ENCODE results near the gene ZSWIM6. TPM values are rescaled to one million over a fixed set of nuclear protein-coding genes. Genes with fewer than 3 reads are reported as not detected.
A peak's percentile ranks its signal among the peaks of the same experiment; 100 is the strongest.

The ZSWIM6 gene
- total RNA-seq, 1 donor from 2014 or later, result 5.7 TPM

GRCh38 chr5:61353293-61353692 lies 21.2 kb downstream of the ZSWIM6 start:
- peaks cover 55% of the 10 kb centered on the region for H3K4me1 ChIP-seq
- no peaks in the 10 kb centered on the region for H3K27me3 ChIP-seq (ENCODE audit: low read depth)
- H3K36me3 ChIP-seq, result no peaks in the 10 kb centered on the region
- peak overlapping the region; percentile 25 for H3K27ac ChIP-seq (replicated peaks)
- H3K4me3 ChIP-seq, result no peak overlapping the region
- no peak for DNase-seq
- intact Hi-C loops (cut with micrococcal nuclease), result no loop called here
- H3K9me3 ChIP-seq (replicated peaks), result peaks cover 12% of the 10 kb centered on the region
- no peak for TF ChIP-seq CTCF (IDR thresholded peaks at IDR 0.05; ENCODE audit: borderline replicate concordance)

GRCh38 chr5:61354199-61354598 lies 22.1 kb downstream of the ZSWIM6 start:
- H3K9me3 ChIP-seq (replicated peaks), result peaks cover 12% of the 10 kb centered on the region
- no peak overlapping the region for H3K4me3 ChIP-seq

GRCh38 chr5:61357745-61358144 lies 25.7 kb downstream of the ZSWIM6 start:
- H3K4me3 ChIP-seq, result no peak overlapping the region
- H3K27me3 ChIP-seq (ENCODE audit: low read depth), result no peaks in the 10 kb centered on the region
- H3K9me3 ChIP-seq (replicated peaks), result peaks cover 12% of the 10 kb centered on the region
- peaks cover 52% of the 10 kb centered on the region for H3K4me1 ChIP-seq
- DNase-seq, result no peak
- intact Hi-C loops (cut with micrococcal nuclease), result no loop called here
- TF ChIP-seq CTCF (IDR thresholded peaks at IDR 0.05; ENCODE audit: borderline replicate concordance), result peak; percentile 19
- no peaks in the 10 kb centered on the region for H3K36me3 ChIP-seq
- no peak overlapping the region for H3K27ac ChIP-seq (replicated peaks)

More at GRCh38 chr5:61354199-61354598, 22.1 kb downstream of the ZSWIM6 start:
- Histone ChIP-seq H3K27ac (replicated peaks) (no peak overlapping the region), H3K36me3 (no peaks in the 10 kb centered on the region), H3K4me1 (peaks cover 54% of the 10 kb centered on the region), H3K27me3 (ENCODE audit: low read depth) (no peaks in the 10 kb centered on the region)
- no peak for TF ChIP-seq CTCF (IDR thresholded peaks at IDR 0.05; ENCODE audit: borderline replicate concordance)
- intact Hi-C loops (cut with micrococcal nuclease), result no loop called here
- DNase-seq, result no peak

- Histone ChIP-seq H3K4me1 (peaks cover 42% of the 10 kb centered on the region), H3K27ac (replicated peaks) (no peak overlapping the region), H3K36me3 (no peaks in the 10 kb centered on the region), H3K27me3 (ENCODE audit: low read depth) (no peaks in the 10 kb centered on the region), H3K4me3 (no peak overlapping the region), H3K9me3 (replicated peaks) (peaks cover under 1% of the 10 kb centered on the region)
- intact Hi-C loops (cut with micrococcal nuclease), result no loop called here
- DNase-seq, result no peak
- peak; percentile 18 for TF ChIP-seq CTCF (IDR thresholded peaks at IDR 0.05; ENCODE audit: borderline replicate concordance)
Observed at GRCh38 chr5:61362796-61363368, 30.8 kb downstream of the ZSWIM6 start.

GRCh38 chr5:61363401-61364114 lies 31.5 kb downstream of the ZSWIM6 start:
- TF ChIP-seq CTCF (IDR thresholded peaks at IDR 0.05; ENCODE audit: borderline replicate concordance), result no peak
- H3K4me1 ChIP-seq, result peaks cover 42% of the 10 kb centered on the region
- no peaks in the 10 kb centered on the region for H3K36me3 ChIP-seq
- H3K27ac ChIP-seq (replicated peaks), result no peak overlapping the region
- no peak for DNase-seq
- intact Hi-C loops (cut with micrococcal nuclease), result no loop called here
- H3K9me3 ChIP-seq (replicated peaks), result no peaks in the 10 kb centered on the region
- H3K4me3 ChIP-seq, result no peak overlapping the region
- no peaks in the 10 kb centered on the region for H3K27me3 ChIP-seq (ENCODE audit: low read depth)

All from left ventricle myocardium inferior (tissue), 1 donor.